ENCODE data around the gene CTAGE8.
"Not testable (repeated sequence)": the region's sequence is repeated elsewhere in the genome, so short reads cannot be mapped to it uniquely, and the experiment has no call there.

The CTAGE8 gene

DNA sequence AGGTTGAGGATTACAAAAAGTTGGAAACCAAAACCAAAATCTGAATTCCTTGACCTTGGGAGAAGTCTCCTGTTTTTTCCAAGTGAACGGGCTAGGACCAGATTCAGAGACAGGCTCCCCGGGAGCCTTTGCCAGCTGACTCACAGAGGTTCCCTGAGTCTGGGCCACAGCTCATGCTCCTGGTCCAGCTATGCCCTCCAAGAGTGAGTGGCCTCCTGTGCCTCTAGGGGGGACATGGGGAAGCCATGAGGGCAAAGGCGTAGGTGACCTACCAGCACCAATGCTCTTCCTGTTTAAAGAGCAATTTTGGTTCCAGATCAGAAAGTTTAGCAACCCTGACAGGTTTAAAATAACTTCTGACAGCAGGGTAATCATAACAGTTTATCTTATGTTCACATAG, 40.3 kb downstream of the CTAGE8 start:
- H3K9ac ChIP-seq (ENCODE audit: low read depth in 1 of 2, low read length in 2 of 2); H3K4me3 ChIP-seq (ENCODE audit: low read depth in 1 of 2, low read length in 2 of 2); H3K27me3 ChIP-seq (ENCODE audit: control insufficient read depth in 1 of 2, insufficient read depth in 2 of 2, low read length in 2 of 2); H3K36me3 ChIP-seq (ENCODE audit: control insufficient read depth in 1 of 2, insufficient read depth in 2 of 2, low read length in 2 of 2); H3K9me3 ChIP-seq (ENCODE audit: control insufficient read depth in 1 of 2, low read length in 2 of 2); H3K27ac ChIP-seq (ENCODE audit: low read depth, low read length); H3K4me1 ChIP-seq (ENCODE audit: control insufficient read depth in 1 of 2, insufficient read depth in 2 of 2, low read length in 2 of 2): not testable (repeated sequence)

DNA sequence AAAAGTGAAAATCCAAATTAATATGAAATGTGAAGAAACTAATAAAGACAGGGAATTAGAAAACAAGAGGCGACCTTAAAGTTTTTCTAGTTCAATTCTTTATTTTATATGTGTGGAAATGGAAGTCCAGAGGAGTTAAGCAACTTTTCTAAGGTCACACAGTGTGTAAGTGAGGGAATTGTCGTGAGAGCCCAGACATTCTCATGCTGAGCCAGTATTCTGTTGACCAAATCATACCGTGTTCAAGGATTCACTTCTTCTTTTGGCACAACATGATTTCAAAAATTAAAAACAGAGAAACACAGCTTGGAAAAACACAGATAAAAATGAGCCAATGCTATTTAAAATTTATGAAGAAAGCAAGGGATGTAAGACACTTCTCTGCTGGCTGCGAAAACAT, 42.2 kb downstream of the CTAGE8 start:
- not testable (repeated sequence) for H3K36me3 ChIP-seq (ENCODE audit: control insufficient read depth in 1 of 2, insufficient read depth in 2 of 2, low read length in 2 of 2); H3K27ac ChIP-seq (ENCODE audit: low read depth, low read length); H3K4me1 ChIP-seq (ENCODE audit: control insufficient read depth in 1 of 2, insufficient read depth in 2 of 2, low read length in 2 of 2)

DNA sequence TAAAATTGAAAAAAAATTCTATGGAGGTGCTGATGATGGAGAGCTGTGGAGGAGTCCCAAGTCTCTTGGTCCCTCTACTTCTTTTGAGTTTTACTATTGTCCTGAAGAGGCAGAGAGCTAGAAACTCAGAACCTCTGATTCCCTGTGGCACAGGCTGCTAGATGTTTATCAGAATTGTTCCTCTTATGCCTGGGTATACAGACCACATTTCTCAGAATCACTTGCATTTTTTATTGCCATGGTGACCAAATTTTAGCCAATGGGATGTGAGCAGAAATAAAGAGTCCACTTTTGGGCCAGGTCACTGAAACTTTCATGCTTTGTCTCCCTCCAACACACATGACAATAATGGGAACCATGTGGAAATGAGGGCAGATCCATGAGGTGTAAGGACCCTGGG, 45.4 kb downstream of the CTAGE8 start:
- not testable (repeated sequence) for H3K9ac ChIP-seq (ENCODE audit: low read depth in 1 of 2, low read length in 2 of 2)

More for the DNA sequence above, 42.2 kb downstream of the CTAGE8 start:
- not testable (repeated sequence) for H3K9ac ChIP-seq (ENCODE audit: low read depth in 1 of 2, low read length in 2 of 2); H3K27me3 ChIP-seq (ENCODE audit: control insufficient read depth in 1 of 2, insufficient read depth in 2 of 2, low read length in 2 of 2); H3K4me3 ChIP-seq (ENCODE audit: low read depth in 1 of 2, low read length in 2 of 2); H3K9me3 ChIP-seq (ENCODE audit: control insufficient read depth in 1 of 2, low read length in 2 of 2)

DNA sequence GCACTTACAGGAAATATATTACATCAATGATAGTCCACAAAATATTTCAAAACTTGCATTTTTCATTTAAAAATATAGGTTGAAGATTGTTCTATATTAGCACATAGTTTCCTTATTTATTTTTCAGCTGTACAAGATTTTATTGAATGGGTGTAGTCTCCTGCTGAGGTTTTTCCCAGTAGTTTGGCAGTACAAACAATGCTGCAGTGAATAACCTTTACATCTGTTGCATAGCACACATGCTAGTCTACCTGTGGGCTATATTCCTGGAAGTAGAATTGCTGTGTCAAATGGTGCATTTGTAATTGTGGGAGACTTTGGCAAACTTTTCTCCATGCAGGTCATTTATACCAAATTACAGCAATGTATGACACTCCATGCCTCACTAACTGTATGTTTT, 48.6 kb downstream of the CTAGE8 start:
- not testable (repeated sequence) for H3K4me1 ChIP-seq (ENCODE audit: control insufficient read depth in 1 of 2, insufficient read depth in 2 of 2, low read length in 2 of 2); H3K4me3 ChIP-seq (ENCODE audit: low read depth in 1 of 2, low read length in 2 of 2); H3K36me3 ChIP-seq (ENCODE audit: control insufficient read depth in 1 of 2, insufficient read depth in 2 of 2, low read length in 2 of 2); H3K9ac ChIP-seq (ENCODE audit: low read depth in 1 of 2, low read length in 2 of 2); H3K27ac ChIP-seq (ENCODE audit: low read depth, low read length); H3K9me3 ChIP-seq (ENCODE audit: control insufficient read depth in 1 of 2, low read length in 2 of 2); H3K27me3 ChIP-seq (ENCODE audit: control insufficient read depth in 1 of 2, insufficient read depth in 2 of 2, low read length in 2 of 2)

More for the DNA sequence above, 45.4 kb downstream of the CTAGE8 start:
- H3K27ac ChIP-seq (ENCODE audit: low read depth, low read length); H3K9me3 ChIP-seq (ENCODE audit: control insufficient read depth in 1 of 2, low read length in 2 of 2); H3K27me3 ChIP-seq (ENCODE audit: control insufficient read depth in 1 of 2, insufficient read depth in 2 of 2, low read length in 2 of 2); H3K36me3 ChIP-seq (ENCODE audit: control insufficient read depth in 1 of 2, insufficient read depth in 2 of 2, low read length in 2 of 2); H3K4me1 ChIP-seq (ENCODE audit: control insufficient read depth in 1 of 2, insufficient read depth in 2 of 2, low read length in 2 of 2); H3K4me3 ChIP-seq (ENCODE audit: low read depth in 1 of 2, low read length in 2 of 2): not testable (repeated sequence)

DNA sequence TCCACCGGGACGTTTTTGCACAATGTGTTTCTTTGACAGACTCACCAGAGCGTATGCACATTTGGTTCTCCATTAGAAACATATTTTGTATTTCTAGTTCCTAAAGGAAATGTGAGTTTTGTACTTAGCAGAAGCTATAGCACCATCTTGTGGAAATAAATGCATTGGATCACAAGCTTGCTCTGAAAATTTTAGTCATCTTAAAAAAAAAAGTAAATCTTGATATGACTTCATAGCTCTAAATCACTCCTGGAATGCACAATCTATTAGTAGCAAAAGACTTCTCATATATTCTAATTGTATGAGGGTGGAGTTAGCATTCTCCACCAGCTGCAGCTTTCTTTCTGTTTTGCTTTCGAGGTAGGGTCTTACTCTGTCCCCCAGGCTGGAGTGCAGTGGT, 49.9 kb downstream of the CTAGE8 start:
- not testable (repeated sequence) for H3K9ac ChIP-seq (ENCODE audit: low read depth in 1 of 2, low read length in 2 of 2); H3K27me3 ChIP-seq (ENCODE audit: control insufficient read depth in 1 of 2, insufficient read depth in 2 of 2, low read length in 2 of 2); H3K4me1 ChIP-seq (ENCODE audit: control insufficient read depth in 1 of 2, insufficient read depth in 2 of 2, low read length in 2 of 2); H3K9me3 ChIP-seq (ENCODE audit: control insufficient read depth in 1 of 2, low read length in 2 of 2); H3K27ac ChIP-seq (ENCODE audit: low read depth, low read length); H3K4me3 ChIP-seq (ENCODE audit: low read depth in 1 of 2, low read length in 2 of 2); H3K36me3 ChIP-seq (ENCODE audit: control insufficient read depth in 1 of 2, insufficient read depth in 2 of 2, low read length in 2 of 2)

DNA sequence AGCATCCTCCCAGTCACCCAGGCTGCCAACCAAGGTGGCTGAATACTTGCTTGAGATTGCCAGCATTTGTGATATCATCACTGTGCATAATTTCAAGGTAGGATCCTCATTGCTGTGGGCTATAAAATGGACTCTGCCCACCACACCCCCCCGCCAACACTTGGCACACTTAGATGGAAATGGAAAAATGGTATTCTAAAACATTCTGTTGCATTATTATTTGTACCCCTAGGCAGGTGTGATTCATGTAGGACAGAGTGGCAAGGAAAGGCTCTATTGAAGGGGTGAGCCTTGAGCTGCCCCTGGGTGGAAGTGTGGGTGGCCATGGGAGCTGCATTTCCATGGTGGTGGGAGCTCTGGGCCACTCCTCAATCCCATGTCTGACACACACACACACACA, 50.5 kb downstream of the CTAGE8 start:
- not testable (repeated sequence) for H3K27ac ChIP-seq (ENCODE audit: low read depth, low read length); H3K4me1 ChIP-seq (ENCODE audit: control insufficient read depth in 1 of 2, insufficient read depth in 2 of 2, low read length in 2 of 2); H3K9me3 ChIP-seq (ENCODE audit: control insufficient read depth in 1 of 2, low read length in 2 of 2); H3K4me3 ChIP-seq (ENCODE audit: low read depth in 1 of 2, low read length in 2 of 2); H3K27me3 ChIP-seq (ENCODE audit: control insufficient read depth in 1 of 2, insufficient read depth in 2 of 2, low read length in 2 of 2); H3K36me3 ChIP-seq (ENCODE audit: control insufficient read depth in 1 of 2, insufficient read depth in 2 of 2, low read length in 2 of 2); H3K9ac ChIP-seq (ENCODE audit: low read depth in 1 of 2, low read length in 2 of 2)

DNA sequence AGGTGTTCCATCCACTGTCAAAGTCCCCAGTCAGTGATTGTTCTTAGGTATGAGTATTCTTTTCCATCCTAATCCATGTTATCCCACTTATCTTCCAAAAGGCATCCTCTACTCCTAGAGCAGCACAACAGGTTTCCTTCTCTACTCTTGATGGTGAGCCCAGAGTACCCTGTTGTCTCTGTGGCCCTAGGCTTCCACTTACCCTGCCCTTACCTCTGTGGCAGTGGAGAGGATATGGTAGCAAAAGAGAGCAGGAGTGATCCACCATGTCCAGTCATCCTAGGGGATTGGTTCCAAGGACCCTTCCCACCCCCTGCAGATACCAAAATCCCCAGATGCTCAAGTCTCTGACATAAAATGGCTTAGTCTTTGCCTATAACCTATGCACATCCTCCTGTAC, 51.9 kb downstream of the CTAGE8 start:
- not testable (repeated sequence) for H3K4me3 ChIP-seq (ENCODE audit: low read depth in 1 of 2, low read length in 2 of 2); H3K9ac ChIP-seq (ENCODE audit: low read depth in 1 of 2, low read length in 2 of 2); H3K27me3 ChIP-seq (ENCODE audit: control insufficient read depth in 1 of 2, insufficient read depth in 2 of 2, low read length in 2 of 2); H3K27ac ChIP-seq (ENCODE audit: low read depth, low read length); H3K36me3 ChIP-seq (ENCODE audit: control insufficient read depth in 1 of 2, insufficient read depth in 2 of 2, low read length in 2 of 2); H3K4me1 ChIP-seq (ENCODE audit: control insufficient read depth in 1 of 2, insufficient read depth in 2 of 2, low read length in 2 of 2); H3K9me3 ChIP-seq (ENCODE audit: control insufficient read depth in 1 of 2, low read length in 2 of 2)
